GM18951 (cell line): ENCODE results near the gene TDRD3.

Experiments used
- POLR2A ChIP-seq: IDR thresholded peaks from 4 replicates; pipeline ENCODE4 v1.6.1; 2011; ENCODE audit warnings: mild to moderate bottlenecking; ENCODE audit not compliant: insufficient read length, insufficient read depth; ENCODE audit errors: extremely low read depth
- in situ Hi-C: fragments of 300-500 bp; cut with MboI; formaldehyde crosslinking; loops from one replicate; pipeline ENCODE4 v1.12.0; 2022; ENCODE audit warnings: low sequenced_read_pairs, mixed read lengths, inconsistent platforms; ENCODE audit not compliant: unreplicated experiment

Gene TDRD3

DNA sequence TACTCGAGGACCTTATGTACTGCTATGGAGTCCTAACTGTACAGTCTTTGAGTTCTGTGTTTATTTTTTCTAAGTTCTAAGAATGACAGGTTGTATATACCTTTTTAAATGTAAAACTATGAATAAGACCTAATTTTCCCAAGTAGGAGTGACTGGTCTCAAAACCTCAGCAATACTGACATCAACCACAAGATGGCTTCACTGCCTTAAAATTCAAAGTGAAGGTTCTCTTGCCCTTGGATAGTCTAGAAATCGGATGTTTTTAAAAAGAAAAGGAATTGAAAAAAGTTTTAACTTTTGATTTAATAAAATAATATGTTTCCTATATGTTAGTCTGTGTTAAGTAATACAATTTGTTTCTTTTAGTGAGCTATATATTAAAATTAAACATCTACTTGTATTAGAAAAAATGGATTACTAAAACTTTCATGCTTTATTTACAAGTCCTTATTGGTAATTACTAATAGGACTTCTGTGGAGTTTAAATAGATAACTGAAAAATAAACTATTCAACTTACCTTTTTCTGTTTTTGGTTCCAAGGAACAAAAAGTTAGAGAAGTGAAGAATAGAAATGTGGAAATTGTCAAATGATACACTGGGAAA lies 52.0 kb downstream of the TDRD3 start:
- in situ Hi-C loops, result no loop called here
- TF ChIP-seq POLR2A, result no peak

DNA sequence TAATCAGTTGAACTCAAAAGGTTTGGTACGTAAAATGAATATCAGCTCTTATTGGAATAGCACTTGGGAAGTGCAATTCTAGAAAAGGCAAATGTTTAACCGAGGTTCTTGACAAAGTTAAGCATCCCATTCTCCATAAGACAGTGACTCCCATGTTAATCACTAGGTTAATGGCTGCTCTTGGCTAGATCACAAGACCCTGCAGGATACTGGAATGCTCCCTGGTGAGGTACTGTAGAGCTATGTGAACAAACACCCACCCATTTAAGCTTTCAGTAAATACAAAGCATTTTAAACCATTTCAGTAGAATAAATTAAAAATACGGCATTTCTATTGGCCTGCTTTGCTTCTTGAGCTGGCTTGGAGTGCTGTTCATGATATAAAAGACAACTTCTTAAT lies 56.5 kb downstream of the TDRD3 start:
- no peak for TF ChIP-seq POLR2A
- in situ Hi-C loops, result no loop called here

- in situ Hi-C loops, result no loop called here
- no peak for TF ChIP-seq POLR2A
These were observed 57.4 kb downstream of the TDRD3 start for GRCh38 chr13:60454425-60454824.

DNA sequence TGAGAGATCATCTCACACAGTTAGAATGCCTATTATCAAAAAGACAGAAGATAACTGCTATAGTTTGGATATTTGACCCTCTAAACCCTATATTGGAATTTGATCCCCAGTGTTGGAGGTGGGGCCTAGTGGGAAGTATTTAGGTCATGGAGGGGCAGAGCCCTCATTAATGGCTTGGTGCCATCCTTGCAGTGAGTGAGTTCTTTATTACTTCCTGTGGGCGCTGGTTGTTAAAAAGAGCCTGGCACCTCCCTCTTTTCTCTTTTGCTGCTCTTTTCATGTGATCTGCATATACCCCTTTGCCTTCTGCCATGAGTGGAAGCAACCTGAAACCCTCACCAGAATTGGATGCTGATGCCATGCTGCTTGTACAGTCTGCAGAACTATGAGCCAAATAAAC lies 66.8 kb downstream of the TDRD3 start:
- TF ChIP-seq POLR2A, result no peak
- in situ Hi-C loops, result no loop called here

- in situ Hi-C loops, result no loop called here
- no peak for TF ChIP-seq POLR2A
These were observed 70.1 kb downstream of the TDRD3 start for GRCh38 chr13:60467098-60467497.

- in situ Hi-C loops, result no loop called here
- TF ChIP-seq POLR2A, result no peak
These were observed 82.3 kb downstream of the TDRD3 start for GRCh38 chr13:60479273-60479672.

GRCh38 chr13:60482012-60482411 lies 85.0 kb downstream of the TDRD3 start:
- no peak for TF ChIP-seq POLR2A
- in situ Hi-C loops, result no loop called here

DNA sequence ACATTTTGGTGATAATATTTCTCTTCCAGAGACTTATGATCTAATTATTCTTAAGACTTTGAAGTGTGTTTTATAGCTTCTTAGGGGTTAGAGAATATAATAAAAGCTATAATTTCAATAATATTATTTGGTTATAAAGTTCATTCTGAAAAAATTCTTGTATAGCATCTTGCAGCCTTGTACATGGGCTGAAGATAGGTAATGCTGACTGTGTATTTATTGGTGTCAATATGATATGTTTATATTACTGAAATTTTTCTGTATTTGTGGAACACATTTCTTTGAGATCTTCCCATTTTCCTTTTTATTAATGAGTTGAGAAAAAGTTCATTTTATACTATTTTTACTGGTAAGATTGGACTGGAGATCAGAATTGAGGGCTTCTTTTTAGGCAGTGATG lies 87.8 kb downstream of the TDRD3 start:
- TF ChIP-seq POLR2A, result no peak
- in situ Hi-C loops, result no loop called here

DNA sequence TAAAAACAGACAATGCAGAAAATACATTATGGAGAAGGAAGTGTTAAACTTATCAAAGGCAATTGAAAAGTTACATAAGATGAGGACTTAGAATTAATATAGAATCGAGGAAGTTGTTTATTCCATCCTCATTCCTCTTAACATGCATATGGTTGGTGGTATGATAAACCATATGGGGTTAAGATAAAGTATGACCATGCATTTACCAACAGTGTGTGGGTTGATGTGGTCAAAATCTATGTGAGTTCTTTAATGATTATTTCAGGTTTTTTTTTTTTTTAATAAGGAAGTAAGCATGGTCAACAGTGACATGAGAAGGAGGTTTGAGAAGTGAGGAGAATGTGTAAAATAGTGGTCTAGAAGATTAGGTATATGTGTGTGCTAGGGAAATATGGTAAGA lies 94.5 kb downstream of the TDRD3 start:
- in situ Hi-C loops, result no loop called here
- no peak for TF ChIP-seq POLR2A

DNA sequence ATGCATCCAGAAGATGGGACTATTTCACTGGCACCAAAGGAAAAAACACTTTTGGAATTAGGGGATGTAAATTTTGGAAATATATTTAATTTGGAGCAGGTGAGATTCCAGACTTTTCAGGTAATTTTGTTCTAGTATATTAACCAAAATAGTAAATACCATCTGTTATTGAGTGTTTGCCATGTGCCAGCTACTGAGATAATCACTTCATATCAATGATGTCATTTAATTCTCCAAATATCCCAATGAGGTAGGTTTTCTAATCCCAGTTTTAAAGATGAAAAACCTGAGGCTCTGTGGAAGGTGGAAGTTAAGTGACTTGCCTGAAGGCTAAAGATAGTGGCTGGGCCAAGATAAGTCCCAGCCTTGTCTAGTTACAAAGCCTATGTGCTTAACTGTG lies 95.2 kb downstream of the TDRD3 start:
- in situ Hi-C loops, result no loop called here
- TF ChIP-seq POLR2A, result no peak

- no peak for TF ChIP-seq POLR2A
- in situ Hi-C loops, result no loop called here
These were observed 97.3 kb downstream of the TDRD3 start for GRCh38 chr13:60494296-60494695.

DNA sequence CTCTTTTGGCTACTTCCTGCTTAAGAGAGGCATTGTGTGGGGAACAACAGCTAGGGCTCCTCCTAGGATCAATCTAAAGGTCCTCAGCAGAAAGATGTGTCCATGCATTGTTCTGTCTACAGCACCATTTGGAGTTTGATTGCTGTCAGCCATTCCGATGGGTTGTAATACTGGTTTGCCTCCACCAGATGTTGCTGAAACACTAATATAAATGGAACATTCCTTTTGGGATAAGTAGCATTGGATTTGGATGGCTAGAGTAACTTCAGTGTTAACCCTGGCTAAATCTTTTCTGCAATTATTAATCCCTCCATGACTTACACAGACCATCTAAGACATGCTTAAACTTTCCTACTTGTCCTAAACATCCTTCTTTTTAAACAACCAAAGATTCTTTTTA lies 104.2 kb downstream of the TDRD3 start:
- in situ Hi-C loops, result no loop called here
- no peak for TF ChIP-seq POLR2A

DNA sequence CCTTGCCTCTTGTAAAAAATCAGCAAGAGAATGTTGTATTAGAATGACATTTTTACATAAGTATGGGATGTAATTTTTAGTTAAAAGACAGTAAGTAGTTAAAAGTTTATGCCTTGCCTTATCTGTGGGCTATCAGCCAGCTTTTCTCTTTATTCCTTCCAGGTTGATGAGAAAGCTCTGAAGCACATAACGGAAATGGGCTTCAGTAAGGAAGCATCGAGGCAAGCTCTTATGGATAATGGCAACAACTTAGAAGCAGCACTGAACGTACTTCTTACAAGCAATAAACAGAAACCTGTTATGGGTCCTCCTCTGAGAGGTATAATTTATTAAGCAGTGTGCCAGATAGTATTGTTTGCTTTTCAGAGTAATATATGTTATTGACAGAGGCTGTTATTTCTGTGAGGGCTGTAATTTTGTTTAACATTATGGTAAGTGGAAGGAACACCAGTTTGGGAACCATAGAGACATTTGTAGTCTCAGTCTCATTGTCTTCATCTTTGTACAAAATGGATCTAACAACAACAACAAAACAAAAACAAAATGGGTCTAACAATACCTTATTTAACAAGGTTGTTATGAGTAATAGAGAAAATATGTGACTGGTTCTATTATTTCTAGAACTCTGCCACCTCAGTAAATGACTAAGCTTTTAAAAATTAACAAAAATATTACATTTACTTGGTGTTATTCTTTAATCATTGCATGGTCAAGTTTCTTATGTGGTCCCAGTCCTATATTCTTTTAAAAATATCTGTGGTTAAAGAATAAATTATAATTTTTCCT lies 112.8 kb downstream of the TDRD3 start:
- in situ Hi-C loops, result no loop called here
- no peak for TF ChIP-seq POLR2A

DNA sequence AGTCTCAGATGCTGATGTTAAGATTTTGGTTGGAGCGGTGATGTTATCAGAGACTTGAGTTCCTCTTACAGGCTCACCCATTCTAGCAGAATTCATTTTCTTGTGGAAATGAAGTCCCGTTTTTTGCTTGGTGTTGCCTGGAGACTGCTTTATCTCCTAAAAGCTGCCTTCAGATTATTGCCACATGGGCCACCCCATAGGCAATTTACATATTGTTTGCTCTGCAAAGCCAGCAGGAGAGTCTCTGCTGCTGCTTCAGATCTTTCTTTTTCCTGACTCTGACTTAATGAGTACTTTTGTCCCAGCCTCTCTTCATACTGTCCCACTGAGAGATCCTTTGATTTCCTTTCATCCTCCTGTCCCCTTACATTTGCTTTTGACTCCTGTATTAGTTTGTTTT lies 114.6 kb downstream of the TDRD3 start:
- no peak for TF ChIP-seq POLR2A
- in situ Hi-C loops, result no loop called here
